Measurements from ENCODE around the gene SCFD2. TPM values are rescaled to one million over a fixed set of nuclear protein-coding genes. Genes with fewer than 3 reads are reported as not detected.

SCFD2 gene
- total RNA-seq, 1 experiment from 2014 or later = 25.3 TPM

- Histone ChIP-seq H3K36me3 (no peaks in the 10 kb centered on the region), H3K27me3 (no peaks in the 10 kb centered on the region), H3K9me3 (replicated peaks) (no peaks in the 10 kb centered on the region), H3K4me1 (peaks cover 23% of the 10 kb centered on the region), H3K4me3 (no peak overlapping the region), H3K27ac (no peak overlapping the region)
- DNase-seq = no peak
Observed at GRCh38 chr4:52959541-52959940, 406.3 kb downstream of the SCFD2 start.

GRCh38 chr4:52957835-52958631 is 407.8 kb downstream of the SCFD2 start:
- DNase-seq = no peak
- Histone ChIP-seq H3K36me3 (no peaks in the 10 kb centered on the region), H3K9me3 (replicated peaks) (no peaks in the 10 kb centered on the region), H3K27ac (peak overlapping the region; percentile 61), H3K27me3 (no peaks in the 10 kb centered on the region), H3K4me3 (peak overlapping the region; percentile 8), H3K4me1 (peaks cover 23% of the 10 kb centered on the region)

GRCh38 chr4:52957220-52957686 is 408.6 kb downstream of the SCFD2 start:
- Histone ChIP-seq H3K9me3 (replicated peaks) (no peaks in the 10 kb centered on the region), H3K27ac (peak overlapping the region; percentile 61), H3K27me3 (no peaks in the 10 kb centered on the region), H3K4me3 (peak overlapping the region; percentile 8), H3K4me1 (peaks cover 23% of the 10 kb centered on the region), H3K36me3 (no peaks in the 10 kb centered on the region)
- peak; percentile 88 to 94 for DNase-seq

GRCh38 chr4:52956691-52957090 is 409.2 kb downstream of the SCFD2 start:
- no peaks in the 10 kb centered on the region for H3K9me3 ChIP-seq (replicated peaks)
- no peaks in the 10 kb centered on the region for H3K36me3 ChIP-seq
- no peaks in the 10 kb centered on the region for H3K27me3 ChIP-seq
- no peak overlapping the region for H3K4me3 ChIP-seq
- peak overlapping the region; percentile 61 for H3K27ac ChIP-seq
- DNase-seq = peak; percentile 28 to 51
- peaks cover 23% of the 10 kb centered on the region for H3K4me1 ChIP-seq

- Histone ChIP-seq H3K9me3 (replicated peaks) (no peaks in the 10 kb centered on the region), H3K4me1 (peaks cover 34% of the 10 kb centered on the region), H3K27ac (no peak overlapping the region), H3K36me3 (no peaks in the 10 kb centered on the region), H3K4me3 (no peak overlapping the region), H3K27me3 (no peaks in the 10 kb centered on the region)
- no peak for DNase-seq
Observed at GRCh38 chr4:52954560-52955170, 411.2 kb downstream of the SCFD2 start.

- Histone ChIP-seq H3K4me3 (no peak overlapping the region), H3K36me3 (no peaks in the 10 kb centered on the region), H3K27ac (no peak overlapping the region), H3K9me3 (replicated peaks) (no peaks in the 10 kb centered on the region), H3K4me1 (peaks cover 40% of the 10 kb centered on the region), H3K27me3 (no peaks in the 10 kb centered on the region)
- DNase-seq = no peak
Observed at GRCh38 chr4:52952540-52952939, 413.3 kb downstream of the SCFD2 start.

- H3K4me1 ChIP-seq = peaks cover 26% of the 10 kb centered on the region
- no peaks in the 10 kb centered on the region for H3K9me3 ChIP-seq (replicated peaks)
- H3K36me3 ChIP-seq = no peaks in the 10 kb centered on the region
- H3K27ac ChIP-seq = no peak overlapping the region
- no peaks in the 10 kb centered on the region for H3K27me3 ChIP-seq
- DNase-seq = no peak
- H3K4me3 ChIP-seq = no peak overlapping the region
Observed at GRCh38 chr4:52951016-52951415, 414.8 kb downstream of the SCFD2 start.

GRCh38 chr4:52950226-52950625 is 415.6 kb downstream of the SCFD2 start:
- Histone ChIP-seq H3K9me3 (replicated peaks) (no peaks in the 10 kb centered on the region), H3K36me3 (no peaks in the 10 kb centered on the region), H3K4me1 (peaks cover 26% of the 10 kb centered on the region), H3K4me3 (no peak overlapping the region), H3K27ac (peak overlapping the region; percentile 57; the same call in 1 of the 2 replicates), H3K27me3 (no peaks in the 10 kb centered on the region)
- no peak for DNase-seq

GRCh38 chr4:52949336-52949735 is 416.5 kb downstream of the SCFD2 start:
- Histone ChIP-seq H3K4me3 (no peak overlapping the region), H3K36me3 (no peaks in the 10 kb centered on the region), H3K9me3 (replicated peaks) (no peaks in the 10 kb centered on the region), H3K27ac (peak overlapping the region; percentile 57), H3K27me3 (no peaks in the 10 kb centered on the region), H3K4me1 (peaks cover 26% of the 10 kb centered on the region)
- peak; percentile 84 to 95 for DNase-seq

- no peak for DNase-seq
- no peak overlapping the region for H3K4me3 ChIP-seq
- H3K27ac ChIP-seq = no peak overlapping the region
- no peaks in the 10 kb centered on the region for H3K36me3 ChIP-seq
- H3K27me3 ChIP-seq = no peaks in the 10 kb centered on the region
- H3K4me1 ChIP-seq = peaks cover 26% of the 10 kb centered on the region
- H3K9me3 ChIP-seq (replicated peaks) = no peaks in the 10 kb centered on the region
Observed at GRCh38 chr4:52948057-52948423, 417.8 kb downstream of the SCFD2 start.

GRCh38 chr4:52947401-52948056 is 418.3 kb downstream of the SCFD2 start:
- no peak for DNase-seq
- H3K4me1 ChIP-seq = peaks cover 26% of the 10 kb centered on the region
- H3K36me3 ChIP-seq = no peaks in the 10 kb centered on the region
- no peaks in the 10 kb centered on the region for H3K27me3 ChIP-seq
- H3K9me3 ChIP-seq (replicated peaks) = no peaks in the 10 kb centered on the region
- H3K4me3 ChIP-seq = no peak overlapping the region
- H3K27ac ChIP-seq = no peak overlapping the region

- peaks cover 26% of the 10 kb centered on the region for H3K4me1 ChIP-seq
- no peaks in the 10 kb centered on the region for H3K36me3 ChIP-seq
- DNase-seq = no peak
- no peak overlapping the region for H3K4me3 ChIP-seq
- H3K27me3 ChIP-seq = no peaks in the 10 kb centered on the region
- no peaks in the 10 kb centered on the region for H3K9me3 ChIP-seq (replicated peaks)
- no peak overlapping the region for H3K27ac ChIP-seq
Observed at GRCh38 chr4:52946855-52947254, 419.0 kb downstream of the SCFD2 start.

GRCh38 chr4:52945982-52946381 is 419.9 kb downstream of the SCFD2 start:
- Histone ChIP-seq H3K36me3 (no peaks in the 10 kb centered on the region), H3K4me1 (peaks cover 26% of the 10 kb centered on the region), H3K9me3 (replicated peaks) (no peaks in the 10 kb centered on the region), H3K4me3 (no peak overlapping the region), H3K27me3 (no peaks in the 10 kb centered on the region), H3K27ac (no peak overlapping the region)
- DNase-seq = no peak

- Histone ChIP-seq H3K9me3 (replicated peaks) (no peaks in the 10 kb centered on the region), H3K4me1 (peaks cover 23% of the 10 kb centered on the region), H3K4me3 (no peak overlapping the region), H3K27ac (no peak overlapping the region), H3K36me3 (no peaks in the 10 kb centered on the region), H3K27me3 (no peaks in the 10 kb centered on the region)
- DNase-seq = no peak
Observed at GRCh38 chr4:52945326-52945898, 420.4 kb downstream of the SCFD2 start.

GRCh38 chr4:52943677-52944076 is 422.2 kb downstream of the SCFD2 start:
- H3K27ac ChIP-seq = no peak overlapping the region
- H3K4me3 ChIP-seq = no peak overlapping the region
- peaks cover 8% of the 10 kb centered on the region for H3K4me1 ChIP-seq
- H3K27me3 ChIP-seq = no peaks in the 10 kb centered on the region
- H3K36me3 ChIP-seq = no peaks in the 10 kb centered on the region
- no peaks in the 10 kb centered on the region for H3K9me3 ChIP-seq (replicated peaks)
- no peak for DNase-seq

Measured in SJCRH30 (cell line).